HepG2 (cell line): Measurements from ENCODE around the gene PHIP. TPM values are rescaled to one million over a fixed set of nuclear protein-coding genes. Genes with fewer than 3 reads are reported as not detected.

Source experiments
- ATF7-NPFF ChIP-seq: sonication (generic); formaldehyde crosslinking; IDR thresholded peaks from 2 replicates; pipeline ENCODE4 v1.8.1; 2023; ENCODE audit warnings: mild to moderate bottlenecking, low read depth, missing genetic modification reagents, moderate library complexity
- CHD4 ChIP-seq: fragments of 200-600 bp; sonication (generic); IDR thresholded peaks from 2 replicates; pipeline ENCODE4 v1.7.0; 2017; ENCODE audit warnings: mild to moderate bottlenecking, low read length, borderline replicate concordance
- KLF12 ChIP-seq: sonication (generic); formaldehyde crosslinking; IDR thresholded peaks from 2 replicates; pipeline ENCODE4 v1.4.0; 2020; ENCODE audit warnings: missing genetic modification reagents, borderline replicate concordance
- KLF16 ChIP-seq, 2 experiments: sonication (generic) in 1 of 2; formaldehyde crosslinking in 1 of 2; IDR thresholded peaks; 2 replicates each; pipeline versions ENCODE4 v1.6.1 to v1.8.0; 2016 to 2023; ENCODE audit warnings: missing genetic modification reagents in 2 of 2, missing compliant biosample characterization in 1 of 2
- PPARG ChIP-seq: conservative IDR thresholded peaks from 2 replicates; pipeline ENCODE4 v1.6.1; 2016; ENCODE audit warnings: missing biosample characterization, missing genetic modification reagents
- REPIN1 ChIP-seq: sonication (generic); formaldehyde crosslinking; IDR thresholded peaks from 2 replicates; pipeline ENCODE4 v1.8.0; 2022; ENCODE audit warnings: missing genetic modification reagents, low read depth, mild to moderate bottlenecking, borderline replicate concordance
- RERE ChIP-seq: IDR thresholded peaks from 2 replicates; pipeline ENCODE4 v1.6.1; 2016; ENCODE audit warnings: low read depth, missing genetic modification reagents, missing compliant biosample characterization
- SIN3A ChIP-seq: IDR thresholded peaks from 2 replicates; pipeline ENCODE4 v1.6.1; 2011; ENCODE audit warnings: low read depth, mild to moderate bottlenecking, control low read depth, low read length, borderline replicate concordance
- SOX6 ChIP-seq, 2 experiments: fragments of 450-650 bp in 1 of 2; sonication (generic) in 1 of 2; formaldehyde crosslinking in 1 of 2; IDR thresholded peaks; 2 replicates each; pipeline versions ENCODE4 v1.4.0 to v1.6.1; 2017 to 2020; ENCODE audit warnings: antibody characterized with exemption in 1 of 2, mild to moderate bottlenecking in 1 of 2, missing genetic modification reagents in 1 of 2
- SRSF1 ChIP-seq: fragments of 200-400 bp; formaldehyde crosslinking; optimal IDR thresholded peaks from 2 replicates; pipeline ENCODE3; 2017; ENCODE audit warnings: mild to moderate bottlenecking, low read depth, low read length, moderate library complexity
- SRSF4 ChIP-seq: fragments of 200-400 bp; formaldehyde crosslinking; IDR thresholded peaks from one replicate; pipeline ENCODE4 v1.6.1; 2018; ENCODE audit warnings: mild to moderate bottlenecking, low read depth, low read length, moderate library complexity; ENCODE audit not compliant: poor library complexity, severe bottlenecking
- TEAD3 ChIP-seq: optimal IDR thresholded peaks from 2 replicates; pipeline ENCODE3; 2016; ENCODE audit warnings: borderline replicate concordance
- ZNF124 ChIP-seq: sonication (generic); formaldehyde crosslinking; IDR thresholded peaks from 2 replicates; pipeline ENCODE4 v1.4.0; 2020; ENCODE audit warnings: missing genetic modification reagents
- ZNF264 ChIP-seq: sonication (generic); formaldehyde crosslinking; IDR thresholded peaks from 2 replicates; pipeline ENCODE4 v1.4.0; 2020; ENCODE audit warnings: missing genetic modification reagents
- ZNF432 ChIP-seq: sonication (generic); formaldehyde crosslinking; IDR thresholded peaks from 2 replicates; pipeline ENCODE4 v1.5.0; 2020; ENCODE audit warnings: missing genetic modification reagents, mild to moderate bottlenecking, borderline replicate concordance
- ZNF547 ChIP-seq: sonication (generic); formaldehyde crosslinking; IDR thresholded peaks from 2 replicates; pipeline ENCODE4 v1.5.1; 2020; ENCODE audit warnings: mild to moderate bottlenecking, missing genetic modification reagents
- ZNF597 ChIP-seq: sonication (generic); formaldehyde crosslinking; IDR thresholded peaks from 2 replicates; pipeline ENCODE4 v1.5.0; 2020; ENCODE audit warnings: missing genetic modification reagents
- ZNF660 ChIP-seq: sonication (generic); formaldehyde crosslinking; IDR thresholded peaks from 2 replicates; pipeline ENCODE4 v1.5.1; 2020; ENCODE audit warnings: mild to moderate bottlenecking, low read depth, missing genetic modification reagents, borderline replicate concordance
- ZSCAN21 ChIP-seq: sonication (generic); formaldehyde crosslinking; IDR thresholded peaks from 2 replicates; pipeline ENCODE4 v1.8.0; 2022; ENCODE audit warnings: mild to moderate bottlenecking, missing genetic modification reagents, moderate library complexity, borderline replicate concordance
- polyA plus RNA-seq, 8 experiments: library from polyadenylated mRNA; depleted of rRNA in 3 of 8; stranded (reverse) in 7 of 8; unstranded in 1 of 8; fragments of >200 nt; fragmentation: Illumina TruSeq in 4 of 8; extraction: Trizol in 4 of 8; gene quantifications; 2 replicates each; pipeline versions ENCODE4 v1.2.1 to v1.2.3, GENCODE V29; 2011 to 2016; ENCODE audit warnings: low read depth in 4 of 8, missing spikeins in 1 of 8, mixed read lengths in 1 of 8; ENCODE audit not compliant: insufficient read depth in 1 of 8
- total RNA-seq, 5 experiments: library from RNA; depleted of rRNA; stranded (reverse); fragments of >200 nt; fragmentation: Illumina TruSeq; extraction: Trizol; gene quantifications; 2 replicates each; pipeline ENCODE4 v1.2.3, GENCODE V29; 2016; ENCODE audit warnings: low read depth in 1 of 5
- TF ChIP-seq, protein P1 (sequence below): fragments of 450-650 bp; IDR thresholded peaks from 2 replicates; pipeline ENCODE4 v1.6.1; 2016

Gene PHIP
- total and polyA plus RNA-seq, 2 of the 13 experiments (the other 11 are each of a cell fraction or from before 2014, with no cell fraction given), result 6.5 to 23.5 TPM

DNA sequence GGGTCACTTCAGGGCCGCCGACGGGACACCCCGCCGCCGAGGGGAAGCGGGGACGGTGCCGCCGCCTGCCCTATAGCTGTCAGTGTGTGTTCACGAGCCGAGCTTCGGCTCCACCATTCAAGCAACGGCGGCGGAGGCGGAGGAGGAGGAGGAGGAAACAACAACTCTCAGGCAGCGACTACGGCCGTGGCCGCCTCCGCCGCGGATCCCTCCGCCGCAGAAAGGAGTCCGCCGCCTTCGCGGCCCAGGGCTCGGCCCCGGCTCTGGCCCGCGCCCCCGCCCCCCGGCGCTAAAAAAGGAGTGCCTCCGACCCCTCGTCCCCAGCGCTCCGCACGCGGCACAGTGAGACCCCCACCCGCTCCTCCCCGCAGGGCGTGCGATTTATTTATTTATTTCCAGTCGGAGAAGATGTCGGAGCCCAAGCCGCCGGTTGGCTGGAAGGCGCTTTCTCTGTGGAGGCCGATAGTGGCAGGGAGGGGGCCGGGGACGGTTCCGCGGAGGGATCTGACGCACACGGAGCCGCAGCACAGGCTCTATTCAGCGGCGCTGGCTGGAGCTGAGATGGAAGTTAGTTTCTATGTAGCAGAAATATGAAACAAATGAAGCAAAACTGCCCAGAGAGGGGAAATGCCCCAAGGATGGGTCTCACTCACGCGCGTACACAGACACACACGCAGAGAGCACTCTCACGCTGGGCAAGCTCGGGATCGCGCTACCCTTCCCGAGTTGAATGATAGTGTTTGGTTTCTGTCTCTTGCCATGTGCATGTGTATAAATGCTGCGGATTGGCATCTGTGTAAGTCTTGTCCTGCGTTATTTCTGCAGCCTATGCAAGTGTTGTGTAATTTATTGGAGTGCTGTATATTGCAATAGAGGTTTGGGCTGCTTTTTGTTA, at the start of gene PHIP (continued):
- no peak for TF ChIP-seq ZNF597 (CRISPR knock-in tag)
- peak; percentile 85 for TF ChIP-seq ATF7-NPFF (CRISPR knock-in tag)
- TF ChIP-seq RERE (CRISPR knock-in tag), result no peak
- TF ChIP-seq PPARG (CRISPR knock-in tag), result no peak; the same call in 1 of the 2 replicates
- no peak for TF ChIP-seq ZNF432 (CRISPR knock-in tag)
- no peak for TF ChIP-seq SOX6 (IDR thresholded peaks at IDR 0.05)
- peak; percentile 60 for TF ChIP-seq SOX6 (CRISPR knock-in tag; IDR thresholded peaks at IDR 0.05)
- TF ChIP-seq CHD4, result no peak
- TF ChIP-seq KLF16 (CRISPR knock-in tag; IDR thresholded peaks at IDR 0.05), result peak in 1 of 2 experiments; percentile 54; a peak in 1 of 4 replicates
- peak; percentile 78; the same call in 1 of the 2 replicates for TF ChIP-seq SIN3A
- TF ChIP-seq ZNF547 (CRISPR knock-in tag), result 0 out of 2 replicates have a peak, but pooled peaks have one; percentile 32
- no peak for TF ChIP-seq SRSF4
- no peak for TF ChIP-seq KLF12 (CRISPR knock-in tag)
- 0 out of 2 replicates have a peak, but pooled peaks have one; percentile 20 for TF ChIP-seq ZNF124 (CRISPR knock-in tag)
- TF ChIP-seq ZSCAN21 (CRISPR knock-in tag), result no peak
- TF ChIP-seq ZNF264 (CRISPR knock-in tag), result no peak
- peak; percentile 84 for TF ChIP-seq SRSF1
- peak; percentile 81 for TF ChIP-seq REPIN1 (CRISPR knock-in tag)
- TF ChIP-seq, protein P1, sequence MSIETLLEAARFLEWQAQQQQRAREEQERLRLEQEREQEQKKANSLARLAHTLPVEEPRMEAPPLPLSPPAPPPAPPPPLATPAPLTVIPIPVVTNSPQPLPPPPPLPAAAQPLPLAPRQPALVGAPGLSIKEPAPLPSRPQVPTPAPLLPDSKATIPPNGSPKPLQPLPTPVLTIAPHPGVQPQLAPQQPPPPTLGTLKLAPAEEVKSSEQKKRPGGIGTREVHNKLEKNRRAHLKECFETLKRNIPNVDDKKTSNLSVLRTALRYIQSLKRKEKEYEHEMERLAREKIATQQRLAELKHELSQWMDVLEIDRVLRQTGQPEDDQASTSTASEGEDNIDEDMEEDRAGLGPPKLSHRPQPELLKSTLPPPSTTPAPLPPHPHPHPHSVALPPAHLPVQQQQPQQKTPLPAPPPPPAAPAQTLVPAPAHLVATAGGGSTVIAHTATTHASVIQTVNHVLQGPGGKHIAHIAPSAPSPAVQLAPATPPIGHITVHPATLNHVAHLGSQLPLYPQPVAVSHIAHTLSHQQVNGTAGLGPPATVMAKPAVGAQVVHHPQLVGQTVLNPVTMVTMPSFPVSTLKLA, result no peak
- TF ChIP-seq TEAD3 (CRISPR knock-in tag), result peak; percentile 21
- no peak for TF ChIP-seq ZNF660 (CRISPR knock-in tag)
